ENCODE results near the gene AUNIP.

AUNIP gene

GRCh38 chr1:25815208-25816111, 43.8 kb downstream of the AUNIP start:
- DNase-seq = no peak
- Mint-ChIP-seq H3K4me1 (peaks cover 29% of the 10 kb centered on the region), H3K4me3 (no peak overlapping the region), H3K27ac (no peak overlapping the region), H3K27me3 (no peaks in the 10 kb centered on the region), H3K9me3 (no peaks in the 10 kb centered on the region)
- ATAC-seq = no peak

- ATAC-seq = no peak
- no peak for DNase-seq
- no peak overlapping the region for H3K4me3 Mint-ChIP-seq
- H3K27ac Mint-ChIP-seq = peak overlapping the region in 1 of 2 donors; percentile 4
- no peaks in the 10 kb centered on the region for H3K9me3 Mint-ChIP-seq
- peaks cover 37% of the 10 kb centered on the region for H3K4me1 Mint-ChIP-seq
- H3K27me3 Mint-ChIP-seq = no peaks in the 10 kb centered on the region
Measured at GRCh38 chr1:25814549-25815087, 44.6 kb downstream of the AUNIP start.

GRCh38 chr1:25813734-25814471, 45.4 kb downstream of the AUNIP start:
- ATAC-seq (no peak), DNase-seq (no peak)
- Mint-ChIP-seq H3K9me3 (no peaks in the 10 kb centered on the region), H3K27ac (no peak overlapping the region), H3K4me3 (no peak overlapping the region), H3K27me3 (no peaks in the 10 kb centered on the region), H3K4me1 (peaks cover 37% of the 10 kb centered on the region)

GRCh38 chr1:25813071-25813733, 46.1 kb downstream of the AUNIP start:
- Mint-ChIP-seq H3K27me3 (no peaks in the 10 kb centered on the region), H3K4me1 (peaks cover 30% of the 10 kb centered on the region), H3K9me3 (no peaks in the 10 kb centered on the region), H3K27ac (no peak overlapping the region), H3K4me3 (no peak overlapping the region)
- DNase-seq = no peak
- ATAC-seq = no peak

GRCh38 chr1:25811384-25812082, 47.7 kb downstream of the AUNIP start:
- Mint-ChIP-seq H3K4me3 (no peak overlapping the region), H3K27me3 (no peaks in the 10 kb centered on the region), H3K27ac (no peak overlapping the region), H3K4me1 (peaks cover 24% of the 10 kb centered on the region), H3K9me3 (no peaks in the 10 kb centered on the region)
- DNase-seq (no peak), ATAC-seq (no peak)

GRCh38 chr1:25810341-25811299, 48.6 kb downstream of the AUNIP start:
- Mint-ChIP-seq H3K27me3 (no peaks in the 10 kb centered on the region), H3K27ac (no peak overlapping the region), H3K4me3 (no peak overlapping the region), H3K9me3 (no peaks in the 10 kb centered on the region), H3K4me1 (peaks cover 24% of the 10 kb centered on the region)
- ATAC-seq (peak; percentile 69), DNase-seq (peak; percentile 77 to 80)

GRCh38 chr1:25809929-25810328, 49.3 kb downstream of the AUNIP start:
- H3K4me3 Mint-ChIP-seq = no peak overlapping the region
- H3K27me3 Mint-ChIP-seq = no peaks in the 10 kb centered on the region
- DNase-seq (no peak), ATAC-seq (no peak)
- H3K4me1 Mint-ChIP-seq = peaks cover 28% of the 10 kb centered on the region
- peak overlapping the region in 1 of 2 donors; percentile 74 for H3K27ac Mint-ChIP-seq
- H3K9me3 Mint-ChIP-seq = no peaks in the 10 kb centered on the region

- H3K4me3 Mint-ChIP-seq = no peak overlapping the region
Measured at GRCh38 chr1:25809283-25809926, 49.9 kb downstream of the AUNIP start.

GRCh38 chr1:25808481-25809244, 50.6 kb downstream of the AUNIP start:
- peaks cover 39% of the 10 kb centered on the region for H3K4me1 Mint-ChIP-seq
- peak; percentile 11 for ATAC-seq
- H3K9me3 Mint-ChIP-seq = no peaks in the 10 kb centered on the region
- no peak for DNase-seq
- no peak overlapping the region for H3K4me3 Mint-ChIP-seq
- H3K27ac Mint-ChIP-seq = peak overlapping the region in 1 of 2 donors; percentile 93
- no peaks in the 10 kb centered on the region for H3K27me3 Mint-ChIP-seq

More at GRCh38 chr1:25809283-25809926, 49.9 kb downstream of the AUNIP start:
- no peak for DNase-seq
- ATAC-seq = no peak
- H3K27me3 Mint-ChIP-seq = no peaks in the 10 kb centered on the region
- peaks cover 34% of the 10 kb centered on the region for H3K4me1 Mint-ChIP-seq
- H3K9me3 Mint-ChIP-seq = no peaks in the 10 kb centered on the region
- H3K27ac Mint-ChIP-seq = peak overlapping the region in 1 of 2 donors; percentile 74

GRCh38 chr1:25807480-25808390, 51.5 kb downstream of the AUNIP start:
- no peak for DNase-seq
- H3K4me1 Mint-ChIP-seq = peaks cover 44% of the 10 kb centered on the region

GRCh38 chr1:25806418-25806817, 52.8 kb downstream of the AUNIP start:
- Mint-ChIP-seq H3K4me3 (no peak overlapping the region), H3K27me3 (no peaks in the 10 kb centered on the region), H3K9me3 (no peaks in the 10 kb centered on the region), H3K4me1 (peaks cover 56% of the 10 kb centered on the region), H3K27ac (no peak overlapping the region)
- DNase-seq (no peak), ATAC-seq (no peak)

More at GRCh38 chr1:25807480-25808390, 51.5 kb downstream of the AUNIP start:
- Mint-ChIP-seq H3K27ac (no peak overlapping the region), H3K27me3 (no peaks in the 10 kb centered on the region), H3K9me3 (no peaks in the 10 kb centered on the region), H3K4me3 (no peak overlapping the region)
- ATAC-seq = no peak

- DNase-seq (no peak), ATAC-seq (no peak)
- no peak overlapping the region for H3K27ac Mint-ChIP-seq
- no peak overlapping the region for H3K4me3 Mint-ChIP-seq
- H3K9me3 Mint-ChIP-seq = no peaks in the 10 kb centered on the region
- H3K27me3 Mint-ChIP-seq = no peaks in the 10 kb centered on the region
- H3K4me1 Mint-ChIP-seq = peaks cover 54% of the 10 kb centered on the region
Measured at GRCh38 chr1:25805863-25806225, 53.4 kb downstream of the AUNIP start.

Data from stimulated activated naive CD8-positive, alpha-beta T cell treated with anti-CD3 and anti-CD28 coated beads, Interleukin-15, amount 100 ng/mL, for 72 hours (primary cell).